NB4 (cell line): Measurements from ENCODE around the gene HLA-DPB1.

Experiments
- CTCF ChIP-seq: IDR thresholded peaks from one replicate; pipeline ENCODE4 v1.5.1; 2012; ENCODE audit warnings: low read depth, low read length
- POLR2A ChIP-seq: IDR thresholded peaks from 2 replicates; pipeline ENCODE4 v1.6.1; 2011; ENCODE audit warnings: mild to moderate bottlenecking; ENCODE audit not compliant: insufficient read length; ENCODE audit errors: extremely low read depth

- TF ChIP-seq POLR2A (no peak), CTCF (no peak)
Measured at GRCh38 chr6:33080127-33081089, 4.6 kb downstream of the HLA-DPB1 start.
